Stimulated activated CD4-positive, alpha-beta T cell treated with anti-CD3 and anti-CD28 coated beads, Interleukin-12 subunit alpha, Interleukin-12 subunit beta, amount 100 ng/mL, for 4 hours (primary cell): ENCODE data around the gene BMF.
A peak's percentile ranks its signal among the peaks of the same experiment; 100 is the strongest.
"Not testable (repeated sequence)": the region's sequence is repeated elsewhere in the genome, so short reads cannot be mapped to it uniquely, and the experiment has no call there.

Source experiments
- DNase-seq: peaks from one replicate; pipeline ENCODE4 v3.0.0-alpha.2; 2020

The BMF gene, protein sequence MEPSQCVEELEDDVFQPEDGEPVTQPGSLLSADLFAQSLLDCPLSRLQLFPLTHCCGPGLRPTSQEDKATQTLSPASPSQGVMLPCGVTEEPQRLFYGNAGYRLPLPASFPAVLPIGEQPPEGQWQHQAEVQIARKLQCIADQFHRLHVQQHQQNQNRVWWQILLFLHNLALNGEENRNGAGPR

DNA sequence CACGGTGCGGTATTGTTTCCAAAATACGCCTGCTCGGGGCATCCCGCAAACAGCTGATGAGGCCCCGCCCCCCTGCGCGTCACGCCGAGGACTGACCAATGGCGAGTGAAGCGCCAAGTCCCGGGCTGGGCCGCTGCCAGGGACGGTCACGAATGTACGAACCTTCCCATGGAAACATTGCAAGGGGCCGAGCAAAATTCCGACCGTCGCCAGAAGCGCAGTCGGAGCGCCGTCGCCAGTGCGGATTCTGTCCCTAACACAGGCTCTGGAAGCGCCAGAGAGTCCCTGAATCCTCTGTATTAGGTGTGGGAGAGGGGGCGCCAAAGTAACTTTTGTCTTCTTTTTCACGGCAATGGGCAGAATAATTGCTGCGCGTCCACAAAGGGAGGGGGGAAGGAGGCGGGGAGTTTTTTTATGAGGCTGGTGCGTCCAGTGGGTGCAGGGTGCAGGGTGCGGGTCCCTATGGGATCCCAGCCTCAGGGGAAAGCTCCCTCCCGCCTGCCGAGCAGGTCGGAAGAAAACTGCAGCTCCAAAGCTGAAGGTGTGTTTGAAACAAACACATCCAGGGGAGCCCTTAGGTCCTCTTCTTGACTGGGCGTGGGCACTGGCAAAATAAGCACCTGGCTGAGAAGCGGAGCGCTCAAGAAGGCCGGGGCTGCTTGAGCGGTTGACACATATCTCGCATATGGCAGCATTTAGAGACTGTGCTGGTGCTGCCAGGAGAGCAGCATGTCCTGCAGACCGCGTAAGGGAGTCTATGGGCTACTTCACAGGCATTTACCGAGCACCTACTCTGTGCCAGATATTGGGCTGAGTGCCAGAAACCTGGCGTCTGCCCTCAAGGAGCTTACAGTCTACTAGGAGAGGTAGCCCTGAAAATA, at the start of gene BMF:
BMF (minus strand) TSS at position 25 of the 881 bp plus-strand sequence. CDS start 2,793 bp downstream, outside the sequence.
- peak; percentile 99 for DNase-seq

DNA sequence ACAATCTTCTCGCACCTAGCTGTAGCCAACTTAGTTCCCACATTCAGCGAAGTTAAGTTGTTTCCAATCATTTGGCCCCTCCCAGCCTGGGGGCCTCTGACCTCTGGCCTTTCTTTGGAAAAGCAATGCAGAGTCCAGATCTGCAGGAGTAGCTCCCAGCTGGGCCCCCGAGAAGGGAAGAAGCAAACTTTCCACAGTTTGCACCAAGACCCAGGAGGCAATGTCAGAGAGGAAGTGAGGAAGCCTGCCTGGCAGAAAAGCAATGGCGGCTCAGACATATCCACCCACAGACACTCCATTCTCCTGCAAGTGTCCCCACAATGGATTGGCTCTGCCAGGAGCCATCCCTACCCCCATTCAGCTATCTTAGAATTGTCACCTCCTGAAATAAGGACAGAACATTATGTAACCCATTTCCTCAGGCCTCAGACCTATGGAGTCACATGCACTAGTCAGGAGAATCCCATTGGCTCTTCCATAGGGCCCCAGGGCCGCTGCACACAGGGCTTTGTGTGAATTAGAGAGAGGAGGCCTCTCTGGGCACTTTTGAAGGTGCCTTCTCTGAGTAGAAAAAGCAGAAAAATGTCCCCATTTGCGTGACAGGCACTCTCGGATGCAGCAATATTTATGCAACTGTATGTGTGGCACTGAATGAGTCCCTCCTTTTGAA, 49.2 kb upstream of the BMF start:
- no peak for DNase-seq

DNA sequence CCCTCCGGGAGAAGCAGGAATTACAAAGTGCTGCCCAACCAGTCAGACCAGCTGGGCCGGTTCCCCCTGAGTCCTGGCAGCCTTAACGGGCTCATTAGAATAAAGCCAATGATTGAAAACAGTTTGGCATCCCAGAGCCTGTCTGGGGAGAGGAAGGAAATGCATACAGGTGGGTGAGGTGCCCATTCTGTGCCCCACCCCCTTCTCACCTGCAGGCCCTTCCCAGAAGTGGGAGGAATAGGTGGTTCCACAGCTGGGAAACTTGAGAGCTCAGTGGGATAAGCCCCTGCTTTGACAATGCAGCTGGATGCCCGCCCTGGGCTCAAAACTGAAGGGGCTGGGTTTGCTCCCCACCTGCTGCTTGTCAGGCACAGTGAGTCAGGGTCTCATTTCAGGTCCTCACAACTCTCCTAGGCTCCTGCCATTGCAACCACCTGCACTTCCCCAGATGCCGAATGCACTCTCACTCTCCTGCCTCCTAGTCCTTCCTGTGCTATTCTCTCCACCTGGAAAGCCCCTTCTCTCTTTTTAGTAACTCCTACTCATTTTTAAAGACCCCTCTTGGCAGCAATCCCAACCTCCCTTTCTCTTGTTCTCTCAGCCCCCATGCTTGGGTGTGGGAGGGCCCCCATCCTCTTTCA, 46.7 kb upstream of the BMF start:
- DNase-seq, result no peak

DNA sequence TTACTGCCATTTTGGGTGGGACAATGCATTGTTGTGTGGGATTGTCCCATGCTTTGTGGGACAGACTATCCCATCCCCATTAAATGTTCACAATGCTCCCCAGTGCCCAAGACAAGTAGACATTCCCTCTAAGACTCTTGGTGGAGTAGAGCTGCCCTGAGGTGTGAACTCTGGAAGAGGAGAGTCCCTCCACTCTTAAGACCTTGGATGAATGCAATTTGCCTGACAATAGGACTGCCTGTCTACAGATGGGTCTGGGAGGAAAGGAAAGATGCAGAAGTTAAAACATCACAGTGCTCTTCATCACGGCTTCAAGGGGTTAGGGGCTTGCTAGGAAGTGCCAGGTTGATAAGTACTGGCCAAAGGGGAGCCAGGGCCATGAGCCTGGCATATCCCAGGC, 46.1 kb upstream of the BMF start:
- not testable (repeated sequence) for DNase-seq

DNA sequence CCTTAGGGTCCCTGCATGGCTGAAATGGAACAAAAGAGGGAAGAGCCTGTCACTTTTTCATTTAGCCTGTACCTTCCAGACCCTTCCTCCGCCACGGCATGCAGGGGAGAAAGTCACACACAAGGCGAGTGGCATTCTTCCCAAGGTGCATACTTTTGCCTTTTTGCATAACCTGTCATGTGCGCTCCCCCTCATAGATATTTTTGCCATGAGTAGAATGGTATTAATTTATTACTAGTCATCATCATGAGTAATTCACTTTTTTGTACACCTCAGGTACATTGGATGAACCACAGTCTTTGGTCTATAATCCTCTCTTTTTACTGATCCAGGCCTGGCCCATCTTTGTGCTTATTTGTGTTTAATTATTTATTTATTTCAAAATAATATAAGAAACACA, 43.3 kb upstream of the BMF start:
- DNase-seq, result no peak

DNA sequence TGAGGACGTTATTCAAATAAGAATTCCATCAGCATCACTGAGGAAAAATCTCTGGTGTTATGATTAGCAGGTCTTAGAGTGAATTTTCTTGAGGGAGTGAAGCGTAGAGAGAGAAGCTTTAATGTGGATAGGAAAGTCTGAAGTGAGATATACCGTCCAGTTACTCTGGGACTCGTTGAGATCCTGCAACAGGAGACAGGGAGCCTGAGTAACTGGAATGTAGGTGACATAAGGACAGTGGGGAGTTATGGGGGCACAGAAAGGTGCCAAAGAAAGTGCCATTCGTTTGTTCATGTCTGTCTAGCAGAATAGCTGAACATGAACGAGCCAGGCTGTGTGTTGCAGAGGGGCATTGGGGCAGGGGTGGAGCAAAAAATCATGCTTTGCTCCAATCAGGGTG, 42.8 kb upstream of the BMF start:
- no peak for DNase-seq

DNA sequence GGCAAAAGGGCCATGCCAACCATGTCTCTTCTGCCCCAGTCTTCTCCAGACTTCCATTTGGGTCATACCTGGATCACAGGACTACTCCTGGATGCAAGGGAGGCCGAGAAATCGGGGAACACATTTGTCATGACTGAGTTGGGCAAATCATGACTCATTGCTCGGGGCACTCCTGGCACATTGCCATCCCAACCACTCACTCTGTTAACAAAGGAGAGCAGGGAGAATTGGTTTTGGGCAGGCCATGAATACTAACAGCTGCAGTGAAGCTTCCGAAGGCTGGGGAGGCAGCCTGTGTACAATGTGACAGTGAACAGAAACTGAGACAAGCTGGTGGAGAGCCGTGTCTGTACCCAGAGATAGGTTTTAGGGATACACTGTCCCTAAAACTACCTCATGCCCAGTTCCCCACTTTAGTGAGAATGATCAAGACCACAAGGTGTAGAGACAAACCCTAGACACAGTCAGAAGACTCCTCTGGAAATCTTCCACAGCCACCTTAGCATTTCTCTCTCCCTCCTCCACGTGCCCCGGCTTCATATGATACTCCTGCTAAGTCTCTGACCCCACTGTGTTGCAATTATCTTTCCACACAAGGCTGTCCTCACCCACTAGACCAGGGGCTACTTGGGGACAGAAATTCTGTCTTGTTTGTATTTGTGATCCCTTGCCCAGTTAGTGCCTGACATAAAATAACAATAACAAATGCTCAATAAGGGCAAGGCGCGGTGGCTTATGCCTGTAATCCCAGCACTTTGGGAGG, 41.7 kb upstream of the BMF start:
- DNase-seq, result no peak

DNA sequence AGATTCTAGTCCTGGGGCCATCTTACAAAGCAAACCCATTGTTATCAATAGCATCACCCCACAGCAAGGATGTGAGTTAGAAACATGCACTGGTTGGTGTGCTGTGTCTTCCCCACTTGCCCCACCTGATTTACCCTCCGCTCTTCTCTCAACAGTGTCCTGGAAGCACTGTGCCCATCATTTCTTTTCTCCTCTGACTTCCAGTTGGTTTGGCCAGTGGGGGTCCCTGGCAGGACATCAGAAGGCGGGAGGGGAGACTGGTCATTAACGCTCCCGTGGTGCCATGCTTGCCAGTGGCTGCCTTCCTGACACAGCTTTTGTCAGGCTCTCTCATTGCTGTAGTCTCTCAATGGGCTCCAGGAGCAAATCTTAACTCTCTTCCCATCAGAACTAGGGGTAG, 40.7 kb upstream of the BMF start:
- no peak for DNase-seq

DNA sequence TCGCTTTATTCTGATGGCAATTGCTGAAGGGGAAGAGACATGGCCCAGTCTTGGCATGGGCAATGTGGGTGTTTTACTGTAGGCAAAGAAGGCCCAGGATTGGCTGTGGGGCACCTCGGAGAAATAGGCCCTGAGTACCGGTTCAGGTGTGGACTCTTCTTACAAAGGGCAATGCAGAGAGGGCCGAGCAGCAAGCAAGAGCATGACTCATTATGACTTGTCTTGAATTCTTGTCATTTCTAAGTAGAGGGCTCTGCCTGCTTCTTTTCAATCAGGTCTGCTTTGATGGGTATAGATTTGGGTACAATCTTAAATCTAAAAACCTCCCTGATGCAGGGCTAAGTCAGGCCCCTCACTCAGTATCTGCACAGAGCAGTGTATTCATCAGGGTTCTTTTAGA, 37.4 kb upstream of the BMF start:
- DNase-seq, result no peak

DNA sequence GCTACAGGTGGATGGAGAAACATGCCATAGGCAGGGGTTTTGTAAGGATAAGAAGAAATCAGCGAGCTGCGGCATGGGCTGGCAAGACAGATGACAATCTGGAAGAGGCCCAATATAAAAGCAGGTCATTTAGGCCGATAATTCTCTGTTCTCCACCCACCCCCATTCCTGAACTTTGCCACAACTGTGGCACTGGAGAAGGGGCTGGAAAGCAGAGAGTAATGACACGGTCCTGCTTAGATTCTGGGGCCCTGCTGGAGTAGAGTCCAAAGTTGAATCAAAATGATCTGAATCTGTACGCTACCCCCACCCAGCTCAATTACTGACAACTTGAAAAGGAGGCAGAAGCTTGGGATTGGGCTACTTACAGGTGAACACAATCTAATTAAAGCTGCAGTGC, 33.7 kb upstream of the BMF start:
- DNase-seq, result no peak

DNA sequence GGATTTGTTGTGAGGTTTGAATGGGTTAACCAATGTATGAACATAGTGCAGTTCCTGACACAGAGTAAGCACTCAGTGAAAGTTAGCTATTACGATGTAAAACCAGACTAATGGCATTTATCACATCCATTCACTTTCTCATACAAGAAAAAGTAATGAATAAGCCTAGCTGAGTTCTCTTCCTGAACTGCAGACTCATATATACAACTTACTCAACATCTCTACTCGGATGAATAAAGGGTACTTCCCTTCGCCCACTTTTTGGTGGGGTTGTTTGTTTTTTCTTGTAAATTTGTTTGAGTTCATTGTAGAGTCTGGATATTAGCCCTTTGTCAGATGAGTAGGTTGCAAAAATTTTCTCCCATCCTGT, 29.5 kb upstream of the BMF start:
- not testable (repeated sequence) for DNase-seq

DNA sequence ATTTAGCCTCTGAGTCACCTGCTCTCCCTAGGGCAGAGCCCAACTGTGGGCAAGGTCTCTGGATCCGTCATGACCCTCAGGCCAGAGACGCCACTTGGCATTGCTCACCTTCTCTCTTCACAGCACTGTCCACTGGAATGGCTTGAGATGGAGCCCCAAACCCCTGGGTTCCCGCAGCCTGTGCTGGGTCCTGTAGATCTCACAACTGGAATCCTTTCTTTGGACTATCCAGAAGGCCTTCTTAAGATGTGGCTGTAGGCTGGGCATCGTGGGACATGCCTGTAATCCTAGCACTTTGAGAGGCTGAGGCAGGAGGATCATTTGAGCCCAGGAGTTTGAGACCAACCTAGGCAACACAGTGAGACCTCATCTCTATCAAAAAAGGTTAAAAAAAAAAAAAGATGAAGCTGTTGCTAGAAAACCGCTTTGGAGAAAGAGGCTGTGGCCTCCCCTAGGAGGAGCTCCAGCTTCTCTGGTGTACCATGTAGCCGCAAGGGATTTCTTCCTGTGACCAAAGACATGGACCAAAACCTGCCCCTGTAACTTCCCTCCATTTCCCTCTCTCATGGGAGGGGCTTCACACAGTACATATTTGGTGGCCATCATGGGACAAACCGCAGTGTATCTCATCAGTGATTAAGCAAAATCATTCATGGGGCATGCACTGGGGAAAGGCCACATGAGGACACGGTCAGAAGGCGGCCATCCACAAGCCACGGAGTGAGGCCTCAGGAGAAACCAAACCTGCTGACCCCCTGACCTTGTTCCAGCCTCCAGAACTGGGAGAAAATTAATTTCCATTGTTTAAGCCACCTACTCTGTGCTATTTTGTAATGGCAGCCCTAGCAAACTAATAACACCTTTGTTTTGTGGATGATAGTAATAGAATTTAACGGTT, 28.9 kb upstream of the BMF start:
- no peak for DNase-seq

DNA sequence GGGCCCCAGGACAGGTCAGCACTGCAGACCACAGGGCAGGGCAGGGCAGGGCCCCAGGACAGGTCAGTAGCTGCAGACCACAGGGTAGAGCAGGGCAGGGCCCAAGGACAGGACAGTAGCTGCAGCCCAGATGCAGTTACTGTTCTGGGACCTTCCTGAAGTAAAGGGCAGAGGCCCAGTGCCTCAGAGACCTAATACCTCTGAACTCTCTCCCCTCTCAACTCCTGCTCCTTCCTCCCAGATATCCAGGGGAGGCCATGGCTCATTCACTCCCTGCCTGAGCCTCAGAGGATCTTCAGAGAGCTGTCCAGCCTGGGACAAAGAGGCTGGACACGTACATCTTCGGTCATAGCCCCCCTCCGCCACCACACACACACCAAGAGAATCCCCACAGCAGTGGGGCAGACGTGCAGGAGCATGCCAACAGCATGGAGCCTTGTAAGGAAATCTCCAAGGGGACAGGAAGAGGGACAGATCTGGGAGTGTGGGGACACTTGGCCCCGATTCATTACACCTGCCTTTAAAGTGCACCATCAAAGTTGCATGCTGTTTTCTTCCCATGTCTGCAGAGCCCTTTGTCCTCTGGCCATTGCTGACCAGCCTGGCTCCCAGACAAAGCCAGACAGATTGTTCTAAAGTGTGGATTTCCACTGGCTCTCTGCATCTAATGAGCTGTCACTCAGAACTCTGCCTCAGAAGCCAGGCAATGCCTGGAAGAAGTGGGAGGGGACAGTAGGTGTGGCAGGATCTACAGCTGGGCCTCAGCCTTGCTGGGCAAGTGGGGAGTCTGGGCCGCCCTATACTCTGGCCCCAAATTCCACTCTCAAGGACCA, 28.0 kb upstream of the BMF start:
- no peak for DNase-seq

DNA sequence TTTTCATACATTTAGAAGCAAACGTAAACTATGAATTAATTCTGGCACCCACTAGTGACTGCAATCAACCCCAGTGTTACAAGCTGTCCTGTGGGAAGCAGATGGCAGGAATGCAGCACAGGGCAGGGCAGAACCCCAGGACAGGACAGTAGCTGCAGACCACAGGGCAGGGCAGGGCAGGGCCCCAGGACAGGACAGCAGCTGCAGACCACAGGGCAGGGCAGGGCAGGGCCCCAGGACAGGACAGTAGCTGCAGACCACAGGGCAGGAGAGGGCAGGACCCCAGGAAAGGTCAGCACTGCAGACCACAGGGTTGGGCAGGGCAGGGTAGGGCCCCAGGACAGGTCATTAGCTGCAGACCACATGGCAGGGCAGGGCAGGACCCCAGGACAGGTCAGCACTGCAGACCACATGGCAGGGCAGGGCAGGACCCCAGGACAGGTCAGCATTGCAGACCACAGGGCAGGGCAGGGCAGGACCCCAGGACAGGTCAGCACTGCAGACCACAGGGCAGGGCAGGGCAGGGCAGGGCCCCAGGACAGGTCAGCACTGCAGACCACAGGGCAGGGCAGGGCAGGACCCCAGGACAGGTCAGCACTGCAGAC, 27.3 kb upstream of the BMF start:
- not testable (repeated sequence) for DNase-seq

DNA sequence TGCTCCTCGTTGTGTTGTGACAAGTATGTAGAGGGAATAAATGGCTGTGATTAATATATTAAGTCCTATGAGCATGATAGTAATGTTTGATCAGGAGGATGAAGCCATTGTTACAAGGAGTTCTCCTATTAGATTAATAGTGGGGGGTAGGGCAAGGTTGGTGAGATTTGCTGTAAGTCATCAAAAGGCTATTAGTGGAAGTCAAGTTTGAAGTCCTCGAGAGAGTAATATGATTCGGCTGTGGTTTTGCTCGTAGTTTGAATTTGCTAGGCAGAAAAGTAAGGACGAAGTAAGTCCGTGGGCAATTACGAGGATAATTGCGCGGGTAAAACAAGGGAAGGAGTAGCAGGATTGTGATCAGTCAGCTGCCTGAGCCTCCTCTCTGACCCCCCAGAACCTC, 26.2 kb upstream of the BMF start:
- no peak for DNase-seq

DNA sequence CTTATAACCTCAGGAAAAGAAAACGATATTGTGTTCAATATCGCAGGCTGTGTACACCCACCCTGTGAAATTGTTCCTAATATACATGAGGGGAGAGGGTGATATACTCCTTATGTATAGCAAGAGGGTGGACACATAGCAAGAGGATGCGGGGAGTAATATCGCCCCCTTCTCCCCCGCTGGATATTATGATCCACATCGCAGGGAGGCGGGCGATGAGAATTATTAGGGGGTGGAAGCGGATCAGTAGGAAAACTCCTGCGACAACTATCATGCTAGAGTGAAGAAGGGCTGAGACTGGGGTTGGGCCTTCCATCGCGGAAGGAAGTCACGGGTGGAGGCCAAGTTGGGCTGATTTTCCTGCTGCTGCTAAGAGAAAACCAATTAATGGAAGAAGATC, 24.9 kb upstream of the BMF start:
- DNase-seq, result no peak

DNA sequence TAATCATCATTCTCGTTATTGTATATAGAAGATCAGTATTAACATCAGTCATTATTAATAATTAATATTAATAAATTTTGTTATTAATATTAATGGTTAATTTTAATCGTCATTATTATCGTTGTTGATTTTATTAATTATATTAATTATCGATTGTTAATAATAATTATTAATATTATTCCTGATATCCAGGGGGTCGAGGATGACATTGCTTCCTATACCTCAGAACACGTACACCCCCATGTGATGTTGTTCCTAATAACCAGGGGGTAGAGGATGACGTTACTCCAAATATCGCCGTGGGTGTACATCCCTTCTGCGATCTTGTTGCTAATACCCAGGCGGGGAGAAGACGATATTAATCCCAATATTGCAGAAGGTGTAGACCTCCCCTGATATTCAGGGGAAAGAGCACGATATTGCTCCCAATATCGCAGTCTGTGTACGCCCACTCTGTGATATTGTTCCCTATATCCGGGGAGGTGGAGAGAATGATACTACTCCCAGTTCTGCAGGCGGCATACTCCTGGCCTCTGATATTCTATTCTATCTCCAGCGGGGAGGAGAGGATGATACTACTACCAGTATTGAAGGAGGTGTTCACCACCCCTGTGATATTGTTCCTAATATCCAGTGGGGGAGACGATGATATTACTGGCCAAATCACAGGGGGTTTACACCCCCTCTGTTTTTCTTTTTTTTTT, 22.3 kb upstream of the BMF start:
- DNase-seq, result no peak

DNA sequence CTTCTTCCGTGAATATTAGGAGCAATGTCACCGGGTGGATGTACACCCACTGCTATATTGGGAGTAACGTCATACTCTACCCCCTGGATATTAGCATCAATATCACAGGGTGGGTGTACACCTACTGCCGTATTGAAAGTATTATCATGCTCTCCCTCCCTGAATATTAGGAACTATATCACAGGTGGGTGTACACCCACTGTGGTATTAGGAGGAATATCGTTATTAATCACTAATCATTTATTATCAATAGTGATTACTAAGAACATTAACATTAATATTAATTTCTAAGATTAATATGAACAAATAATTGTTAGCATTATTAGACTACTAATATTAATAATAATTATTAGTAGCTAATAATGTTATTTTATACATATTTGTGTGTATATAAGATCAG, 21.4 kb upstream of the BMF start:
- no peak for DNase-seq

DNA sequence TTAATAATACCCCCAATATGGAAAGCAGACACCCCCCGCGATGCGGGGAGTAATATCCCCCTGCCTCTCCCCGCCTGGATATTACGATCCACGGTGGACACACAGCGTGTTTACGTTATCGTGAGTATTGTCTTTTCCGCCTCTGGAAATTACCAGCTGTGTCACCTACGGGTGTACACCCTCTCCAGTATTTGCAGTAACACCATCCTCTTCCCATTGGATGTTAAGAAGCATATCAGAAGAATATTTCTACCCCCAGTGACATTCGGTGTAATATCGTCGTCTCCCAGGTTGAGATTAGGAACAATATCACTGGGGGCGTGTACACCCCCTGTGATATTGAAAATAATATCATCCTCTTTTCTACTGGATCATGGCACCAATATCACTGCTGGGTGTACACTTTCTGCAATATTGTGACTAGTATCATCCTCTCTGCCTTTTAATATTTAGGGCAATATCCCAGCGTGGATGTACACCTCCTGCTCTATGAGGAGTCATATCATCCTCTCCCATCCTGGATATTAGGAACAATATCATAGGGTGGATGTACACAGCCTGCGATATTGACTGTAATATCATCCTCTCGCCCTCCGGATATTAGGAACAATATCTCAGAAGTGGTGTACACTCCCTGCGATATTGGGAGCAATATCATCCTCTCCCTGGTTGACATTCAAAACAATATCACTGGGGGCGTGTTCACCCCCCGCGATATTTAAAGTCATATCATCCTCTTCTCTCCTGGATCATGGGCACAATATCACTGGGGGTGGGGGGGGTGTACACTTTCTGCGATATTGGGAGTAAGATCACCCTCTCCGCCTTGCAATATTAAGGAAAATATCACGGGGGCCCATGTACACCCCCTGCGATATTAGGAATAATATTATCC, 20.3 kb upstream of the BMF start:
- DNase-seq, result no peak
